GM18868 (cell line): ENCODE data around the gene PBRM1.

ENCODE experiments used
- ATAC-seq: cut with Tn5 transposase; IDR thresholded peaks from one replicate; pipeline ENCODE4 v1.9.1; 2021; ENCODE audit warnings: mild to moderate bottlenecking, moderate library complexity; ENCODE audit not compliant: unreplicated experiment

The PBRM1 gene

DNA sequence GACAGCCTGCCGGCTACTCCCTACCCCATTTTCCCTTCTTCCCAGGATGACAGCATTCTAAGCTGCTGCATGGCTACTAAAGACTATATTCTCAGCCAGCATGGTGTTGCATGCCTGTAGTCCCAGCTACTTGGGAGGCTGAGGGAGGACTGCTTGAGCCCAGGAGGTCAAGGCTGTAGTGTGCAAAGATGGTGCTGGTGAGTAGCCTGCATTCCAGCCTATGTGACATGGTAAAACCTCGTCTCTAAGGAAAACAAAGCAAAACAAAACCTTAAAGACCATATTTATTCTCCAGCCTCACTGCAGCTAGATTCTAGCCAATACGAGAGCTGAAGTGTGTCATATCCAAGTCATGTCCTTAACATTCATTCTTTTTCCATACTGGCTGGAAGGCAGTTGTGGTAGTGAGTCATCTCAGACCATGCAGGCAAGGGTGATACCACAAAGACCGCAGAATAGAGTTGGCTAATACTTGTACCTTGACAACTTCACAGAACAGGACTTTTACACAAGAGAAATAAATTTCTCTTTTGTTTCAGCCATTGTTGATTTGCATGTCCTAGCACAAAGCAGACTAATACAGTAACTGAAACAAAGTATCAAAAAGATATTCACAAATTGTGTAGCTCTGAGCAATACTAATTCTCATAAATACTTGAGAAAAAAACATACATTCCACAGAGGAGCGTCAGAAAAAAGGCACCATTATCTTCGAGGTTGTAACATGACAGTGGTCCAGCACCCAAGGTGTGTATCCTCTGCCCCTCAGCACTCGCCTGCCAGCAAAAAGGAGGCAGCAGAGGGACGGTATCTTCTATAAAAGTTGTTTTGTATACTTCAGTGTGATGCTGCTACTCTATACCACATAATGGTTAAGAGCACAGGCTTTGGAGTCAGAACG is 14.8 kb downstream of the PBRM1 start:
- peak; percentile 81 for ATAC-seq

GRCh38 chr3:52663098-52663497 is 22.6 kb downstream of the PBRM1 start:
- no peak for ATAC-seq

GRCh38 chr3:52660046-52660445 is 25.7 kb downstream of the PBRM1 start:
- no peak for ATAC-seq

- no peak for ATAC-seq
Measured at GRCh38 chr3:52655895-52656294, 29.8 kb downstream of the PBRM1 start.

DNA sequence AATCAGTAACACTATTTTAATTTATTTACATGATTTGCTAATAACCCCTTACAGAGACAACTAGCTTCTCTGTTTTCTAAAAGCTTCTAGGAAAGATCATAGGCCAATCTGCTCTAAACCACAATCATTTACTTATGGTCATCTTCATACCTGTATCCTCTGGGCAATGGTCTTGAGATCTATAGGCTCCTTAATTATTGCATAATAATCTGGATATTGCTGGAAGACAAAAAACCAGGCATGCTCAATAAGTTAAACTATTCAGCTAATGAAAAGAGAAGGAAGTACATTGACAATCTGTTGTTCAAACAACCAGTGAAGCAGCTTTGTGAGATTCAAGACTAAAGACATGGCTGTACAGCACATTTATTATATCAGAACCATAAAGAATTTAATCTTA is 34.1 kb downstream of the PBRM1 start:
- ATAC-seq, result no peak

- ATAC-seq, result no peak
Measured at GRCh38 chr3:52650439-52650838, 35.3 kb downstream of the PBRM1 start.

DNA sequence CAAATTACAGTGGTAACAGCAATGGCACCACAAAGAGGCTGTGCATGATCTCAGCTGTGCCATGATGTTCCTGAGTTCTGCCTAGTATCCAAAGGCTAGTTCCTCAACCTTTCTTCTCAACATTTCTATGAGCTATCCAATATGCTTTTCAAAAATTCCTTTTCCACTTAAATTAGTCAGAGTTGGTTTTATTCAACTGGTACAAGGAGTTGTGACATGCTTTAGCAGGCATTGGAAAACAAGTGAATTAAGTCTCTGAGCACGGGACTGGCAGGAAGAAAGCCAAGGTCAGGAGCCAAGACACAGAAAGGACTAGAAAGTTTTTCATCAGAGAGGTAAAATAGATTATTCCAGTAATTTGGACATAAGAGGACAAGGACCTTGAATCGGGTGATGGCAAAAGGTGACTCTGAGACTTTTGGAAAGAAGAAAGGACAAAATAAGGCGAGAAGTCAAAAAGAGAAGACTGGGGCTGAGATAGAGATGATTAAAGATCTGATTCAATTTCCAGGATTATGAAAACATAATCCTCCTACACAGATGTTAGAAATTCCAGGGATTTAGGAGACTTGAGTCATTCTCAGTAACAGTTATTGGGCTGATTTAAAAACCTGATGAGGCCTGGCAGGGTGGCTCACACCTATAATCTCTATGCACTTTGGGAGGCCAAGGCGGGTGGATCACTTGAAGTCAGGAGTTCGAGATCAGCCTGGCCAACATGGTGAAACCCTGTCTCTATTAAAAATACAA is 36.1 kb downstream of the PBRM1 start:
- no peak for ATAC-seq

DNA sequence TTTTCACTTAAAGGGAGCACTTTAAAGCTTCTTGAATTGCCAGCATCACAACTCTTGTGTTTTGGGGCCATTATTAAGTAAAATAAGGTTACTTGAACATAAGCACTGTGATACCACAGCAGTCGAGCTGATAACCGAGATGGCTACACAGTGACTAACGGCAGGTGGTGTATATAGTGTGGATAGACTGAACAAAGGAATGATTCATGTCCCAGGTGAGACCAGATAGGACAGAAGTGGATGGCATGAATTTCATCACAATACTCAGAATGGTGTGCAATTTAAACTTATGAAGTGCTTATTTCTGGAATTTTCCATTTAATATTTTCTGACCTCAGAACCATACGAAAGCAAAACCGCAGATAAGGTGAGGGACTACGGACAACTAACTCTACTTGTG is 40.2 kb downstream of the PBRM1 start:
- no peak for ATAC-seq

- ATAC-seq, result no peak
Measured at GRCh38 chr3:52636673-52637072, 49.0 kb downstream of the PBRM1 start.

DNA sequence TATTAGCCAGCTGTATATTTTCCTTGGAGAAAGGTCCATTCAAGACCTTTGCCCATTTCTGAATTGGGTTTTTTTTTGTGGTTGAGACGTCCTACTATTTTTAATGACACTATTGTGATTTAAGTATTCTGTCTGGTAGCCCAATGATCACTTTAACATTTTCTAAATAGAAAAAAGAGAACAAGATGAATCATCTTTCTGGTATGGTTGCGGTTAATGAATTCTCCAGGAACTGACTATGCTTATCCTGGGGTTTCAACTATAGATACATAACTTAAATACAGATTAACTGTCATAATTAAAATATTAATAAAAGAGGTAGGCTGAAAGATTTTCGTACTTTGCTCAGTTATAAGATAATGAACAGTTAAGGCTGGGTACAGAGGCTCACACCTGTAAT is 51.9 kb downstream of the PBRM1 start:
- no peak for ATAC-seq

DNA sequence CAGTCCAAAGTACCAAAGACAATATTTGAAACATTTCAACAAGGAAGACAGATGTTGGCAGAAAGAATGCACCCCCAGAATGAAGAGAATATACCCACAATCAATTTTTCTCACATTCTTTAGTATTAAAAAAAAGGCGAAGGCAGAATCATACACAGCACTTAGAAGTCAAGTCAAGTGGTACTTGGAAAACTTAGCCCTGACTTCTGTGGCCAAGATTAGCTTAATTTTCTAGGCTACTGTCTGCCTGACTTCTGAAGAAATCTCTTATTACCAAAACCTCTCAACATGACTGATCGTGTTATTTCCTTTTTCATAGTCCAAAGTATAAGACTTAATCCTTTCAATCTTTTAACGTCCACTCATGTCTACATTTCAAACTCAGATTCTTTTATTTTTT is 60.7 kb downstream of the PBRM1 start:
- no peak for ATAC-seq

DNA sequence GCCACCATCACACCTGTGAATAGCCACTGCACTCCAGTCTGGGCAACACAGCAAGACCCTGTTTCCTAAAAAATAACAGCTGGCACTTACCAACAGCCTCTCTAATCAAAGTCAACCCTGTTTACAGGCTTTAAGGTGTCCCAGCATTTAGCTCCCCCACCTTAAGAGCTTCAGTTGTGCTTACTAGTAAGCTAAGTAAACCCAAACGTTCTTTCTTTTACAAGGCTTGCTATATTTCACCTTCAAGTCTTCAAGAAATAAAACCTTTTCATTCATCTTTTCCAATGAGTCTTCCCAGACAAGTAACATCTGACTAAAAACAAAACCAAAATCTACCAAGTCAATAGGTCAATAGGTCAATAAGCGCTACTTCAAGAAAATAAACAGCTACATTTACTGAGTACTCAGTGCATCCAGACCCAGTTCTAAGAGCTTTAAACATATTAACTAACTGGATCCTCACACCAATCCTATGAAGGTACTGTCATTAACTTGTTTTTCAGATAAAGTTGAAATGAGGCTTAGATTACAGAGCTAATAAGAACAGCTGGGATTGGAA is 62.4 kb downstream of the PBRM1 start:
- ATAC-seq, result no peak

DNA sequence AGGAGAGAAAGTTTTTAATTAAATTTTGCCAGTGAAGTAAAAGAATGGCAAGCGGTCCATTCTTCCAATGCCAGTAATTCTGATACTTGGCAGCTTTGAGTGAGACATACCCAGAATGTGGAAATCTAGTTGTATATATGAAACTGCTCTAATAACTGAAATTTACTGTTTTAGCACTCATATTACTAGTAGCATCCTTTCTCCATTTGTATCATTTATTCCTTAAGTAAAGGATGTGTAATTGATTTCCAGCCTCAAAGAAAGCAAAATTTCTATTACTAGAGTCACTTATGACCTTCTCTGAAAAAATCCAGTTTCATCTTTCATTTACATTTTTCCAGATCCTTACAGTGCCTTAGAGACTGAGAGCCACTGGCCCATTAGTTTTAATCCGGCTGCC is 65.1 kb downstream of the PBRM1 start:
- ATAC-seq, result no peak

GRCh38 chr3:52615166-52615565 is 70.5 kb downstream of the PBRM1 start:
- no peak for ATAC-seq

DNA sequence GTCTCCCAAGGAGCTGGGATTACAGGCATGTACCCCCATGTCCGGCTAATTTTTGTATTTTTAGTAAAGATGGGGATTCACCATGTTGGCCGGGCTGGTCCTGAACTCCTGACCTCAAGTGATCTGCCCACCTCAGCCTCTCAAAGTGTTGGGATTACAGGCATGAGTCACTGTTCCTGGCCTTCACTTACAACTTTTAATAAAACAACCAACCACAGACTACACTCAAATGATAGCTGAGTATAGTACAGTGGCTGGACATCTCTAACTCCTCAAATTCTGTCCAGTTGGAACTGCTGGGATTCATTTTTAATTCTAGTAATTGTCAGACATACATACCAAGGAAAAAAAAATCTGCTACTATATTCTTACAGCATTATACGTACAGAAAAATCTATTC is 71.0 kb downstream of the PBRM1 start:
- no peak for ATAC-seq

GRCh38 chr3:52609316-52609815 is 76.3 kb downstream of the PBRM1 start:
- no peak for ATAC-seq

GRCh38 chr3:52608337-52608736 is 77.4 kb downstream of the PBRM1 start:
- ATAC-seq, result no peak

GRCh38 chr3:52606373-52607085 is 79.2 kb downstream of the PBRM1 start:
- no peak for ATAC-seq

DNA sequence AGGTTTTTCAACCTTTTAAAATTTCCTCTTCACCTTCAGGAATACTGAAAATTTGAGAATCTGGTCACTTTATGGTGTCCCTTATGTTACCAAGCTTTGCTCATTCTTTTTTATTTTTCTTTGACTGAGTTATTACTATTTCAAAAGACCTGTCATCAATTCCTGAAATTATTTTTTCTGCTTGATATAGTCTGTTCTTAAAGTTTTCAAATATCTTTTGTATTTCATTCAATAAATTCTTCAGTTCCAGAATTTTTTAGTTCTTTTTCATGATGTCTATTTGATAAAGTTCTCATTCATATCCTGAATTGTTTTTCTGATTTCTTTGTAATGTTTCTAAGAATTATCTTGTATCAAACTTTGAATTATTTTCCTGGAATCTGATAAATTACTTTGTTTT is 85.5 kb downstream of the PBRM1 start:
- ATAC-seq, result no peak

- ATAC-seq, result no peak
Measured at GRCh38 chr3:52596658-52597265, 89.0 kb downstream of the PBRM1 start.

- ATAC-seq, result no peak
Measured at GRCh38 chr3:52593103-52593502, 92.6 kb downstream of the PBRM1 start.
